ENCODE measurements around the gene MEAF6. TPM values are rescaled to one million over a fixed set of nuclear protein-coding genes. Genes with fewer than 3 reads are reported as not detected.
A peak's percentile ranks its signal among the peaks of the same experiment; 100 is the strongest.

Gene MEAF6
- total RNA-seq, 2 donors from 2014 or later: 43.9 to 68.8 TPM

- Histone ChIP-seq H3K9me3 (no peaks in the 10 kb centered on the region), H3K27me3 (replicated peaks; ENCODE audit: insufficient read depth) (no peaks in the 10 kb centered on the region), H3K27ac (no peak overlapping the region), H3K36me3 (peaks cover 28% of the 10 kb centered on the region), H3K4me3 (no peak overlapping the region), H3K4me1 (ENCODE audit: control insufficient read depth in 1 of 2, low read depth in 2 of 2) (peaks cover 9 to 12% of the 10 kb centered on the region in 2 donors)
- DNase-seq (ENCODE audit: low spot score): no peak
- TF ChIP-seq CTCF (IDR thresholded peaks at IDR 0.05): no peak
- no peak for ATAC-seq (ENCODE audit: insufficient number of reproducible peaks, low FRiP score, low read depth)
Measured at GRCh38 chr1:37502104-37502503, 12.5 kb downstream of the MEAF6 start.

GRCh38 chr1:37501661-37502060 is 12.9 kb downstream of the MEAF6 start:
- TF ChIP-seq CTCF (IDR thresholded peaks at IDR 0.05): no peak
- H3K4me1 ChIP-seq (ENCODE audit: control insufficient read depth in 1 of 2, low read depth in 2 of 2): peaks cover 9 to 12% of the 10 kb centered on the region in 2 donors
- no peaks in the 10 kb centered on the region for H3K9me3 ChIP-seq
- no peaks in the 10 kb centered on the region for H3K27me3 ChIP-seq (replicated peaks; ENCODE audit: insufficient read depth)
- DNase-seq (ENCODE audit: low spot score): no peak
- no peak for ATAC-seq (ENCODE audit: insufficient number of reproducible peaks, low FRiP score, low read depth)
- peaks cover 24% of the 10 kb centered on the region for H3K36me3 ChIP-seq
- H3K27ac ChIP-seq: no peak overlapping the region
- H3K4me3 ChIP-seq: no peak overlapping the region

- ATAC-seq (ENCODE audit: insufficient number of reproducible peaks, low FRiP score, low read depth): peak; percentile 51
- peak overlapping the region; percentile 14 to 24 for H3K27ac ChIP-seq
- TF ChIP-seq CTCF (IDR thresholded peaks at IDR 0.05): no peak
Measured at GRCh38 chr1:37498872-37499617, 15.5 kb downstream of the MEAF6 start.

GRCh38 chr1:37497832-37498231 is 16.7 kb downstream of the MEAF6 start:
- no peak for ATAC-seq (ENCODE audit: insufficient number of reproducible peaks, low FRiP score, low read depth)
- TF ChIP-seq CTCF (IDR thresholded peaks at IDR 0.05): no peak
- Histone ChIP-seq H3K27ac (no peak overlapping the region), H3K27me3 (replicated peaks; ENCODE audit: insufficient read depth) (no peaks in the 10 kb centered on the region), H3K36me3 (peaks cover 27% of the 10 kb centered on the region), H3K4me3 (no peak overlapping the region), H3K4me1 (ENCODE audit: control insufficient read depth in 1 of 2, low read depth in 2 of 2) (peaks cover 9 to 12% of the 10 kb centered on the region in 2 donors), H3K9me3 (no peaks in the 10 kb centered on the region)
- no peak for DNase-seq (ENCODE audit: low spot score)

More at GRCh38 chr1:37498872-37499617, 15.5 kb downstream of the MEAF6 start:
- no peak for DNase-seq (ENCODE audit: low spot score)
- peaks cover 20% of the 10 kb centered on the region for H3K36me3 ChIP-seq
- no peak overlapping the region for H3K4me3 ChIP-seq
- H3K9me3 ChIP-seq: no peaks in the 10 kb centered on the region
- no peaks in the 10 kb centered on the region for H3K27me3 ChIP-seq (replicated peaks; ENCODE audit: insufficient read depth)
- H3K4me1 ChIP-seq (ENCODE audit: control insufficient read depth in 1 of 2, low read depth in 2 of 2): peaks cover 9 to 12% of the 10 kb centered on the region in 2 donors

GRCh38 chr1:37495875-37496274 is 18.7 kb downstream of the MEAF6 start:
- no peak overlapping the region for H3K4me3 ChIP-seq
- H3K27me3 ChIP-seq (replicated peaks; ENCODE audit: insufficient read depth): no peaks in the 10 kb centered on the region
- peaks cover 9 to 12% of the 10 kb centered on the region in 2 donors for H3K4me1 ChIP-seq (ENCODE audit: control insufficient read depth in 1 of 2, low read depth in 2 of 2)
- no peak for TF ChIP-seq CTCF (IDR thresholded peaks at IDR 0.05)
- H3K27ac ChIP-seq: no peak overlapping the region
- peaks cover 33% of the 10 kb centered on the region for H3K36me3 ChIP-seq
- DNase-seq (ENCODE audit: low spot score) (no peak), ATAC-seq (ENCODE audit: insufficient number of reproducible peaks, low FRiP score, low read depth) (no peak)
- H3K9me3 ChIP-seq: no peaks in the 10 kb centered on the region

Data from thoracic aorta (tissue), 2 donors.